Aorta (tissue), 5 donors: Measurements from ENCODE around the gene E2F1. TPM values are rescaled to one million over a fixed set of nuclear protein-coding genes. Genes with fewer than 3 reads are reported as not detected.
A peak's percentile ranks its signal among the peaks of the same experiment; 100 is the strongest.

Experiments
- ATAC-seq: fragments of 200-7000 bp; cut with Tn5 transposase; one replicate; pipeline ENCODE4 v1.9.1; 2022; ENCODE audit warnings: moderate library complexity; ENCODE audit not compliant: low FRiP score
- DNase-seq, 2 donors: peaks; one replicate each; pipeline ENCODE4 v3.0.0-alpha.2; 2020
- H3K27ac ChIP-seq, 2 donors: one replicate each; pipeline ENCODE4 v1.5.1; 2013; ENCODE audit warnings: low read length in 2 of 2, mild to moderate bottlenecking in 2 of 2, moderate library complexity in 2 of 2, control low read depth in 1 of 2, inconsistent platforms in 1 of 2, low read depth in 1 of 2
- H3K27me3 ChIP-seq, 2 donors: one replicate each; pipeline ENCODE4 v1.6.1; 2013; ENCODE audit warnings: control low read depth in 1 of 2, low read length in 1 of 2, mild to moderate bottlenecking in 1 of 2, moderate library complexity in 1 of 2; ENCODE audit not compliant: insufficient read depth in 2 of 2, control insufficient read depth in 1 of 2
- H3K36me3 ChIP-seq, 2 donors: one replicate each; pipeline ENCODE4 v1.6.1; 2013; ENCODE audit warnings: control low read depth in 1 of 2, low read length in 1 of 2, mild to moderate bottlenecking in 1 of 2; ENCODE audit not compliant: insufficient read depth in 2 of 2, control insufficient read depth in 1 of 2
- H3K4me1 ChIP-seq, 2 donors: one replicate each; pipeline ENCODE4 v1.6.1; 2013; ENCODE audit warnings: low read length in 2 of 2, control low read depth in 1 of 2, mild to moderate bottlenecking in 1 of 2, moderate library complexity in 1 of 2; ENCODE audit not compliant: insufficient read depth in 2 of 2, control insufficient read depth in 1 of 2
- H3K4me3 ChIP-seq, 2 donors: one replicate each; pipeline ENCODE4 v1.5.1; 2013; ENCODE audit warnings: low read length in 2 of 2, control low read depth in 1 of 2, mild to moderate bottlenecking in 1 of 2
- H3K9me3 ChIP-seq: one replicate; pipeline ENCODE4 v1.6.1; 2013; ENCODE audit warnings: mild to moderate bottlenecking, low read length; ENCODE audit not compliant: control insufficient read depth
- WGBS, 2 donors: extraction: QIAGEN DNeasy Blood & Tissue Kit; methylation state at CpG; one replicate each; pipeline ENCODE4 v1.1.7; 2013; 5-methylcytosine and 5-hydroxymethylcytosine counted together
- intact Hi-C, 2 donors: fragments of 100-400 bp; cut with DNase I; formaldehyde crosslinking; loops; one replicate each; pipeline versions ENCODE4 v1.14.2 to v1.15.0; 2022
- polyA plus RNA-seq, 2 donors: library from polyadenylated mRNA; stranded (reverse); fragments of 200-250 nt; gene quantifications; one replicate each; pipeline ENCODE4 v1.2.3, GENCODE V29; 2013
- total RNA-seq, 2 donors: library from RNA; stranded (reverse); fragmentation: NEBNext Ultra II Directional; extraction: Animal tissue kit (Norgen Biotek cat#: 25700); gene quantifications; one replicate each; pipeline ENCODE4 v1.2.1, GENCODE V29; 2021
- donor health status: healthy with polysubstance abuse.
- donor health status: Bipolar disorder and iron deficiency.
- donor health status: DM: no; HTN: no; CAD: no.
- donor health status: DM: no; HTN: no; CAD: no.
- donor health status: DM: yes; HTN: yes; CAD: no.

The E2F1 gene
- total and polyA plus RNA-seq, 4 donors: 1.4 to 1.6 (median 1.6) TPM

GRCh38 chr20:33693741-33694638 lies 7.8 kb upstream of the E2F1 start:
- DNase-seq: peak in 1 of 2 donors; percentile 76

GRCh38 chr20:33693289-33693688 lies 7.1 kb upstream of the E2F1 start:
- intact Hi-C loops: no loop called here
- H3K27ac ChIP-seq: no peak overlapping the region
- H3K4me1 ChIP-seq: peaks cover 0 to 2% of the 10 kb centered on the region in 2 donors
- H3K9me3 ChIP-seq: no peaks in the 10 kb centered on the region
- whole genome bisulfite sequencing, 2 donors: 47 to 49% methylated on average over 5 of the region's 5 CpGs
- DNase-seq: no peak
- H3K36me3 ChIP-seq: no peaks in the 10 kb centered on the region
- ATAC-seq: no peak
- H3K27me3 ChIP-seq: no peaks in the 10 kb centered on the region
- no peak overlapping the region for H3K4me3 ChIP-seq

More at GRCh38 chr20:33693741-33694638, 7.8 kb upstream of the E2F1 start:
- WGBS, 2 donors: 14 to 22% methylated on average over 17 of the region's 17 CpGs
- Histone ChIP-seq H3K36me3 (no peaks in the 10 kb centered on the region), H3K9me3 (no peaks in the 10 kb centered on the region), H3K27me3 (no peaks in the 10 kb centered on the region), H3K27ac (peak overlapping the region; percentile 32 to 73), H3K4me3 (no peak overlapping the region), H3K4me1 (peaks cover 0 to 2% of the 10 kb centered on the region in 2 donors)
- peak; percentile 79 for ATAC-seq
- intact Hi-C loops: no loop called here

- no peaks in the 10 kb centered on the region for H3K27me3 ChIP-seq
- 68 to 69% methylated on average over 4 of the region's 4 CpGs for WGBS, 2 donors
- no peak for DNase-seq
- no peaks in the 10 kb centered on the region for H3K4me1 ChIP-seq
- no peak for ATAC-seq
- no peaks in the 10 kb centered on the region for H3K9me3 ChIP-seq
- H3K36me3 ChIP-seq: no peaks in the 10 kb centered on the region
- no peak overlapping the region for H3K27ac ChIP-seq
- H3K4me3 ChIP-seq: no peak overlapping the region
- intact Hi-C loops: loop anchor here in 1 of 2 donors (5.0 kb wide), 1 partner anchor 32 kb away; the partner anchor contains the start of gene PXMP4
Observed at GRCh38 chr20:33689973-33690372, 3.8 kb upstream of the E2F1 start.

- no peaks in the 10 kb centered on the region for H3K9me3 ChIP-seq
- intact Hi-C loops: loop anchor here in 1 of 2 donors (5.0 kb wide), 1 partner anchor 33 kb away; the partner anchor contains the start of gene PXMP4
- DNase-seq (no peak), ATAC-seq (no peak)
- H3K36me3 ChIP-seq: no peaks in the 10 kb centered on the region
- no peak overlapping the region for H3K4me3 ChIP-seq
- no peaks in the 10 kb centered on the region for H3K4me1 ChIP-seq
- no peak overlapping the region for H3K27ac ChIP-seq
- WGBS, 2 donors: 95 to 97% methylated on average over 1 of the region's 1 CpG
- H3K27me3 ChIP-seq: no peaks in the 10 kb centered on the region
Observed at GRCh38 chr20:33689493-33689892, 3.3 kb upstream of the E2F1 start.

- no peaks in the 10 kb centered on the region for H3K4me1 ChIP-seq
- intact Hi-C loops: loop anchor here in 1 of 2 donors (5.0 kb wide), 1 partner anchor 33 kb away; the partner anchor contains the start of gene PXMP4
- H3K27ac ChIP-seq: no peak overlapping the region
- no peak overlapping the region for H3K4me3 ChIP-seq
- DNase-seq: no peak
- H3K36me3 ChIP-seq: no peaks in the 10 kb centered on the region
- WGBS, 2 donors: 70 to 76% methylated on average over 3 of the region's 3 CpGs
- no peak for ATAC-seq
- H3K27me3 ChIP-seq: no peaks in the 10 kb centered on the region
- no peaks in the 10 kb centered on the region for H3K9me3 ChIP-seq
Observed at GRCh38 chr20:33688938-33689424, 2.8 kb upstream of the E2F1 start.

- ATAC-seq: no peak
- H3K27me3 ChIP-seq: no peaks in the 10 kb centered on the region
- WGBS, 2 donors: 87 to 88% methylated on average over 3 of the region's 3 CpGs
- intact Hi-C loops: loop anchor here in 1 of 2 donors (5.0 kb wide), 1 partner anchor 34 kb away; the partner anchor contains the start of gene PXMP4
- no peaks in the 10 kb centered on the region for H3K36me3 ChIP-seq
- H3K4me3 ChIP-seq: no peak overlapping the region
- H3K9me3 ChIP-seq: no peaks in the 10 kb centered on the region
- H3K27ac ChIP-seq: no peak overlapping the region
- no peak for DNase-seq
- H3K4me1 ChIP-seq: no peaks in the 10 kb centered on the region
Observed at GRCh38 chr20:33687993-33688937, 2.1 kb upstream of the E2F1 start.

GRCh38 chr20:33687370-33687915 lies 1.3 kb upstream of the E2F1 start:
- Histone ChIP-seq H3K27ac (no peak overlapping the region), H3K4me1 (no peaks in the 10 kb centered on the region), H3K9me3 (no peaks in the 10 kb centered on the region), H3K36me3 (no peaks in the 10 kb centered on the region), H3K27me3 (no peaks in the 10 kb centered on the region), H3K4me3 (no peak overlapping the region)
- 78 to 79% methylated on average over 8 of the region's 8 CpGs for WGBS, 2 donors
- ATAC-seq (no peak), DNase-seq (no peak)
- intact Hi-C loops: loop anchor here in 1 of 2 donors (5.0 kb wide), 1 partner anchor 35 kb away; the partner anchor contains the start of gene PXMP4

GRCh38 chr20:33686984-33687366 lies 790 bp upstream of the E2F1 start:
- Histone ChIP-seq H3K36me3 (no peaks in the 10 kb centered on the region), H3K4me3 (no peak overlapping the region), H3K27me3 (no peaks in the 10 kb centered on the region), H3K27ac (no peak overlapping the region), H3K9me3 (no peaks in the 10 kb centered on the region), H3K4me1 (no peaks in the 10 kb centered on the region)
- ATAC-seq (no peak), DNase-seq (no peak)
- WGBS, 2 donors: 81 to 85% methylated on average over 14 of the region's 14 CpGs
- intact Hi-C loops: loop anchor here in 1 of 2 donors (5.0 kb wide), 1 partner anchor 35 kb away; the partner anchor contains the start of gene PXMP4
